Putamen (tissue), 1 donor: ENCODE data around the gene ZNF277.

Experiments used
- DNase-seq: peaks from one replicate; pipeline ENCODE4 v3.0.0-alpha.2; 2016; ENCODE audit warnings: low spot score

The ZNF277 gene, protein sequence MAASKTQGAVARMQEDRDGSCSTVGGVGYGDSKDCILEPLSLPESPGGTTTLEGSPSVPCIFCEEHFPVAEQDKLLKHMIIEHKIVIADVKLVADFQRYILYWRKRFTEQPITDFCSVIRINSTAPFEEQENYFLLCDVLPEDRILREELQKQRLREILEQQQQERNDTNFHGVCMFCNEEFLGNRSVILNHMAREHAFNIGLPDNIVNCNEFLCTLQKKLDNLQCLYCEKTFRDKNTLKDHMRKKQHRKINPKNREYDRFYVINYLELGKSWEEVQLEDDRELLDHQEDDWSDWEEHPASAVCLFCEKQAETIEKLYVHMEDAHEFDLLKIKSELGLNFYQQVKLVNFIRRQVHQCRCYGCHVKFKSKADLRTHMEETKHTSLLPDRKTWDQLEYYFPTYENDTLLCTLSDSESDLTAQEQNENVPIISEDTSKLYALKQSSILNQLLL

DNA sequence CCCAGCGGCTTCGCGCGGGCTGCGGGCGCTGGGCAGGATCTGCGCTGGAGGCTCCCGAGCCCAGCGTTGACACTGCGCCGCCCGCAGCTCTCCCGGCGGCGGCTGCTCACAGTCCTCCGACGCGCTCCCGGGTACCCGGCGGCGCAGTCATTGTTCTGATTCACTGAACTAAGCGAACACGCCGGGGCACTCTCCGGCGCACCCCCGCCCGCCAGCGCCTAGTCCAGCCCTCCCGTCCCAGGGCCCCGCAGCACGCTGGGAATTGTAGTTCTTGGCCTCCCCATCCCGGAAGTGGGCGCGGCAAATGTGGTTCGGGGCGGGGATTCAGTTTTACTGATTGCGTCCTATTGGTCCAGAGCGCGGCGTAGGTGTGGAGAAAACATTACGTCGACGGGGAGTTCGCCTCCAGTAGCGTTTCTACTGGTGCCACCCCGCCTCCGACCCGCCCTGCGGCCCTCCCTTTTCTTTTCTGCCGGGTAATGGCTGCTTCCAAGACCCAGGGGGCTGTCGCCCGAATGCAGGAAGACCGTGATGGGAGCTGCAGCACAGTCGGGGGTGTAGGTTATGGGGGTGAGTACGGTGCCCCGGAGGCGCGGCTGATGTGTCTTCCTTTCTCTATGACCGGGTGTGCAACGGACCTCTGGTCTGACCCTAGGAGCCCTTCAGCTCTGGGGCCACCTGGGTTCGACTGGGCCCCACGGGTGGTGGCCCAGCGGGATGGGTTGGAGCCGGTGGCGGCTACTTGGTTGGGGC is at the start of gene ZNF277, which contains the start of gene DOCK4:
Gene ZNF277, plus strand, starts transcription at position 458 of the 753 bp plus-strand sequence. Its CDS starts 22 bp downstream, at position 480.
Gene DOCK4, minus strand, starts transcription at position 162 of the 753 bp plus-strand sequence. CDS start 261 bp downstream, outside the sequence.
- DNase-seq = peak; percentile 100

- DNase-seq = no peak
Observed at GRCh38 chr7:112157072-112157471, 49.4 kb upstream of the ZNF277 start.

GRCh38 chr7:112159351-112159750 is 47.1 kb upstream of the ZNF277 start:
- DNase-seq = no peak

DNA sequence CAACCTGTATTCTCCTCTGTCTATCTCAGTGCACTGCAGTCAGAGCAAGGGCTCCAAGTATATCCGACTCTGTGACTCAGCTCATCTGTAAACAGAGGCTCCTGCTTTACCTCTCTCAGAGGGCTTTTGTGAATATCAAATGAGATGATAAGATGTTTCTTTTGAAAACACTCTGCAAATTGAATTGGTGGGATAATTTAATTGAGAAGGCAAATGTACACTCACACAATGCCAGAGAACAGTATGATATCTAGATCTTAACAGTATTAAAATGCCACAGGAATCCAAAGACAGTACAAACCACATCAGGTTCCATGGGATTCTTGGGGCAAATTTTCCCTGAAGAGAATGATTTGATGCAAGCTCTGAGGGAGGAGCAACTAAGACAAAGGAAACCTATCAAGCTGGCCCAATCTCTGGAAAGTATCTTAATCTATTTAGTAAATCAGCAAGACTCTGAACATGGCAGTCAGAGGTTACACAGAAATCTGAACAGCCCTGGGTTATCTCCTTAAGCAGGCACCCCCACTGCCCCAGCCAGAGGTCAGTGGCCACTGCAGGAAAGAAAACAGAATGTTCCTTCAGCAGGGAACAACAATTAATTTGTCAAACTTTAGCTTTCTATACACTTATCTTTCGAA is 46.2 kb upstream of the ZNF277 start:
- no peak for DNase-seq

DNA sequence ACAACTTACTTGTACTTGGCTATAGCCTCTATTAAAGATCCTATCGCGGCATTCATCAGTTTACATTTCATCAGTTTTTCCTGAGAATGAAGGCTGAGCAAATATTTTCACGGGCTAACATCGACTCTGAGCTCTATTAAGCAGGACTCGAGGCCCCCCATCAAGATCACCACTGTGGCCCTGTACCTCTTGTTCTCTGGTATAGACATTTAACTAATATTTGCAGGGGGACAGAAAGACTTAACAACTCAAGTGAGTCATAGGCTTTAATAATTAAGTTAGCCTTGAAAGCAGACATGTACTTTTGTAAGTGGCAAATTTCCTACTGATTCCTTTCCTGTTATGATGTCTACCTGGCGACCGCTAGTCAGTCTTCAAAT is 45.7 kb upstream of the ZNF277 start:
- no peak for DNase-seq

DNA sequence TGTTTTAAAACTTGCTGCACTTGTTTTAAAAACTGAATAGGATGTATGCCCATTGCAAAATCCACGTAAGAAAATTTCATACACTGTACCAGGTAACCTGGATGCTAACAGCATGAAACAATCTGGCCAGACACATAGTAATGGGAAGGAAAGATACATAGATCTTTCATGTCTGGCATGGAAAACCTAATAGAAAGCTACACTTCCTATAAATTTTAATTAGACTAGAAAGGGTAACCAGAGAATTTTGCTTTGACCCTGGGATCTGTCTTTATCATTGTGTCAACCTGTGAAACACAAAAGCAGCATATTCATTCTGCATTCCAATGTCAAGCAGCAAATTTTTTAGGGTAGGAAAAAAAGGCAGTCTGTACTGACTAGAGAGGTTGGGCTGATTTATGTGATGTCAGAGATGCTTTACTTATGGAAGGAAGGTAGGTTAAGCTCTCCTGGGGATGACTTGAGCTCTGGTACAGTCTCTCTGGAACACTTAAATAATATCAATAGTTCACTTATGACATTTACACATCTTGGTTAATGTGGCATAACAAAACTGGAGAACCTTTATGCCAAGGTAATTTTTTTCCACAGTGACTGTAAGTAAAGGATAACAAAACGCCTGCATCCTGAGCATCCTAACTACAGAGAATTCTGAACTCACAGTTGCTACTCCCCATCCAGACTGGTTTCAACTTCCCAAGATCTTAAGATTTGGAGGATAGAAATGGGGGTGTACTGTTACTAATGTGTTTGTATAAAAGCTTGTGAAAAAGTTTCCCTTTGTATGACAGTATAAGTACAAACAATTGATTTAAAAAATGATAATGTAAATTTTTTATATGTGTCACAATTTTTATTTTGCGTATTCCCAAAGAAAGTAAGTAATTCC is 45.0 kb upstream of the ZNF277 start:
- DNase-seq = no peak

DNA sequence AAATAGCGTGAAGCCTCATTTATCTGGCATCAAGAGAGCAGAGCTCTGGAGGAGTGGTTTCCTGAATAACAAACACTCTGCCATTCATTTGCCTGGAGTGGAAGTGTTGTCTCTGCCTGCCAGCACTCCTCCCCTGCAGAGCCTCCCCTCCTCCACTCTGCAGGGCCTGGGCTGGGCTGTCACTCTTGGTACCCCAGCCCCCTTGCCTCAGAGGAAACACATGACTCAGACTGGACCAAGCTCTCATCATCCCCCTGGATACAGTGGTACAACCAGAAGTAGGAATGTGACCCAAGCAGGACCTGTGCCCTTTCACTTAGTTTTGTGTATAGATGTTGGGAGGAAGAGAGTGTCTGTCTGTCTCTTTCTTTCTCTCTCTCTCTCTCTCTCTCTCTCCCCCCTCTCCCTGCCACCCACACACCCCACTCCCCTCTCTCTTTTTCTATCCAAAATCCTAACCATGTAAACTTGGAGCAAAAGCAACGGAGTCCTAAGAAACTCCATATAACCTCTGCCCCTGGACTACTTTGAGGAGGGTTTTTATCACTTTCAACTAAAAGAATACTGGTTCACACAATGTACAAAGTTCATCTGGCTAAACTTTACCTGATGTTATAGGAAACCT is 44.2 kb upstream of the ZNF277 start:
- DNase-seq = peak; percentile 82

DNA sequence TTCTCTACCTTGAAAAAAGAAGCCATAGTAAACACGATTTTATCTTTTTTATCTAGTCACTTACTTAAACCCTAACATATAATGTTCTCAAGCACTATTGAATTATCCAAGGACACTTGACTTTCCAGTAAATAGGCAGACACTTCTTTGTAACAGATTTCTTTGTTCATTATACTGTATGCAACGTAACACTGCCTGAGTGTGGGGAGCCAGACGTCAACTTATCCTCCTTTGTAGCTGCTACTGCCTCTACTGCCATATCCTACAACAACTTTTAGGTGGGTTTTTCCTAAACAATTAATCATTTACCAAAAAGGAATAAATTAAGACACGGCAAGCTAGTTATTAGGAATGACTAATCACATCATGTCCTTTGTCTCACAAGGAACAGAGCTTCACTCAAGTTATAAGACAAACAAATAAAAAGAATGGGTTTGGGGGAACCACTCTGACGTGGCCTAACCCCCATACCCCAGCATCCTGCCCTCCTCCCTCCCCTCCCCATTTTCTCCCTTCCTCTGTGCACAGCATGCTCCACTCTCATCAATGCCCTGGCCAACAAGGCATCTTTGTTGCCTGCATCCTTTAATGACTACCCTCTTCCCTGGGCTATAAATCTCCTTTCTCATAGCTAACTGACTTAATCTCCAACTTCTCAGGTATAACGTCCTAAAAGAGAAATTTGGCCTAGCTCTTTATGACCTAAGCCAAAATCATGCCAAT is 43.5 kb upstream of the ZNF277 start:
- no peak for DNase-seq

DNA sequence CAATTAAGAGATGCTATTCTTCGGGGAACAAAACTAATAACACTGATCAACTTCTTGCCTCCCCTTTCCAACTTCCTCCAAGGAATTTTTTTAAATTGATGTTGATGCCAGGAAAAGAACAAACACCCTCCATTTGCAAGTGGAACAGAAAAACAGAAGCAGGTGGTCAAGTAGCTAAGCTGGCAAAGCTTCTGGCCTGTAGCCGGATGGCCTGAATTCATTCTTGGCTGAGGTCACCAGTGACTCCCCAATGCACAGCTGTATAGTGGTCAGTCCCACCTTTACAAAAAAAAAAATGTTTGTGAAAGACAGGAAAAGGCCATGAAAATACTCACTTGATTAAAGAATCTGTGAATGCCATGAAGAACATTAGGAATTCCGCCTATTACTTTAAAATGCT is 39.3 kb upstream of the ZNF277 start:
- DNase-seq = peak; percentile 49

GRCh38 chr7:112168915-112169314 is 37.6 kb upstream of the ZNF277 start:
- DNase-seq = no peak

GRCh38 chr7:112171673-112172072 is 34.8 kb upstream of the ZNF277 start:
- DNase-seq = no peak

DNA sequence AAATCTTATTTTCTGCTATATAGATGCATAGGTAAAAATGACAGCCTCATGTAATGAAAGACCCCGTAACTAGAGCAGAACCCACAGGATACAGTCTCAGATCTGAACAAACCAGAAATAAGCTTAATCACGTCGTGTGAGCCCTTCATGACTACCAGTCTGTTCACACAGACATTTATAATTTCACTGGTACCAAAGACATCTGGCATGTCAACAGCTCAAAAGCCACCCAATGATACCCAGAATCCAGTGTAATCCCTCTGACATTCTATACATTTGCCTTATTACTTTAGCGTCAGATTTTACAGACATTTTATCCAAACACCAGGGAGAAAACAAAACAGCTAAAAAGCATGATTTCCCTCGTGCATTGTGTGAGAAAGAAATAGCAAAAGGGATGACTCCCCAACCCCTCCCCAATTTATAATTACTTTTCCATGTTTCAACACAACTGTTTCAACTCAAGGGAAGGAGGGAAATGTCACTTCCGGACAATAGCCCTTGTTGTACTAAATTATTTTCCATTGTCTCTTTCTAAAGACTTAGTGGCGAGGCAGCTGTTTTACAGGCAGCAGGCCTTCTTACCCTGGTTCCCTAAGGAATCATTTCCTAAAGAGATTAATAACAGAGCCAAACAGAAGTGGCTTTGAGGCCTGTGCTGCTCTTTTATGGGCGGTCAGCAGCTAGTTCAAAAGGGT is 33.5 kb upstream of the ZNF277 start:
- DNase-seq = no peak

DNA sequence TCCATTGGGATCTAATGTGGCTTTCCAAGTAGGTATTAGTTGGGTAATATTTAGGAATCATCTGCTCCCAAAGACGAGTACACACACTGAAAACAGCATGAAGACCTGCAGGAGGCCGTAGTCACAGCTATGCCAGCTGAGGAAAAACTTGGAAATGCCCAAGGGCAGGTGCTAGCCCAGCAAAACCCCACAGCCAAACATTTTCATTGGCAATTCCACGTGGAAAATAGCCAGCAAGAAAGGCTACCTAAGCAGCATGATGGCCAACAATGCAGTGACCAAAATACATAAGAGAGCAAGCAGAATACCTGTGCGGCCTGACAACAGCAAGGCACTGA is 33.0 kb upstream of the ZNF277 start:
- DNase-seq = no peak

GRCh38 chr7:112174192-112174591 is 32.3 kb upstream of the ZNF277 start:
- DNase-seq = no peak

- no peak for DNase-seq
Observed at GRCh38 chr7:112176241-112176640, 30.3 kb upstream of the ZNF277 start.

DNA sequence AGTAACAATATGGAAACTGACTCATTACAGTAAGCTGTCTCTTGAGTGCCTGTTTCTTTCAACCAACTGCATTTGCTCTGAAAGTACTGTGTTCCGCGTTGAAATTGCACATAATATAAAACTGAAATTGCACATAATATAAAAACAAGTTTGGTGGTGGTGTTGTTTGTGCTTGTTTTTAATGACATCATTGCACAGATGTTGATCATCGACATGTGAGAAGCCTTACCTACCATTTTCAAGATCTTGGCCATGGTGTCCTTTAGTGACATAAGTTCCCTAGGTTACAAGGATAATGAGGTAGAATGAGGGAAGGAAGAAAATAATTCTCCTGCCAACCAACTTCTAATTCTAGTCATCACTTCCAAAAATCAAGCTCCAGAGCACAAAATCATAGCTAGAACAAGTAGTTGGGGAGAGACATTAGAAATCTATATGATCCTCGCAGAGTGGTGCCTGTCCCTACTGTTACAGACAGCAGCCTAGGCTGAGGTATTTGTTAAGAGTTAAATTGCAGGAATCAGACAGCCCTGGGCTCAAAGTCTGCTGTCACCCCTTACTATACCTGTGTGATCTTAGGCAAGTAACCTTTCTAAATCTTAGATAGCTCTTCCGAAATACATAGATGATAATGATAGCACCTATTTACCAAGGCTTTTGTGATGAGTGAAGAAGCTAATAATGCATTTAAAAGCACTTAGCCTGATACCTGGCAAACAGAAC is 29.6 kb upstream of the ZNF277 start:
- DNase-seq = no peak

- DNase-seq = no peak
Observed at GRCh38 chr7:112180223-112180622, 26.3 kb upstream of the ZNF277 start.

GRCh38 chr7:112182749-112183148 is 23.7 kb upstream of the ZNF277 start:
- peak; percentile 92 for DNase-seq

DNA sequence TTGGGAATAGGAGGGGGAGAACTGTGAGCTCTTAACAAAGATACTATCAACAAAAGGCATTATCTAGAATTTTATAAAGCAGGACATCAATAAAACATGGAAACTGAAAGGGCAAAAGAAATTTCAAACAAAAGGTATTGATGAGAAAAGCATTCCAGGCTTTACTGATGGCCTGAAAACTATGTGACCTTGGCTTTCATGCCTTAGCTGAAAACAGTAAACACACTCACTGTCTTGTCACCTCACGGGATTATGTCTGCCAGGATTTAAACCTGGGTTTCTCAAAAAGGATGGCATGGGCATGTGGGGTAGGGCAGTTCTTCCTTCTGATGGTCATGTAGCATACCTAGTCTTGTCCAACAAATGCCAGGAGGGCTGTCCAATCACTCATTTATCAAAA is 23.2 kb upstream of the ZNF277 start:
- no peak for DNase-seq
